DOHH2 (cell line): ENCODE measurements around the gene ERG.

Source experiments
- EZH2phosphoT487 ChIP-seq: fragments of 200-600 bp; sonication (generic); IDR thresholded peaks from 2 replicates; pipeline ENCODE4 v1.6.1; 2017; ENCODE audit warnings: borderline replicate concordance, mild to moderate bottlenecking, antibody characterized with exemption, low read length, moderate library complexity, mixed read lengths
- TF ChIP-seq, protein P1 (sequence below): fragments of 200-600 bp; sonication (generic); IDR thresholded peaks from one replicate; pipeline ENCODE4 v1.5.1; 2014; ENCODE audit warnings: antibody characterized with exemption, mild to moderate bottlenecking, low read depth, low read length; ENCODE audit not compliant: poor library complexity, severe bottlenecking

DNA sequence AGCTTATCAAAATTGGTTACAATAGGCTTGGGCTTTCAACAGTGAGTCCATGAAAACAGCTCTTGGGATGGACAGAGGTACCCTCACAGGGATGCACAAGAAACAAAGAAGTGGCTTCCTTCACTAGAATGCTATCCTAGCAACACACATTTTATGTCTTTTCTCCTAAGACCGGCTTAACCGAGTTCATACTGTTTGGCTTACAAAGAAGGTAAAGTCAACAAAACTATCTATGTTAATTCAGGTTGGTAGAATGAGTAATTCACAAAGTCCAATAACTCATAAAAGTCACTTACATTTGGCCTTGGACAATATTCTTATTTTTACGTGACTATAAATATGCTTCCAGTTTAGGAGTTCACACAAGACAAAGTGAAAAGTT, 9.0 kb downstream of the ERG start:
- TF ChIP-seq, protein P1, sequence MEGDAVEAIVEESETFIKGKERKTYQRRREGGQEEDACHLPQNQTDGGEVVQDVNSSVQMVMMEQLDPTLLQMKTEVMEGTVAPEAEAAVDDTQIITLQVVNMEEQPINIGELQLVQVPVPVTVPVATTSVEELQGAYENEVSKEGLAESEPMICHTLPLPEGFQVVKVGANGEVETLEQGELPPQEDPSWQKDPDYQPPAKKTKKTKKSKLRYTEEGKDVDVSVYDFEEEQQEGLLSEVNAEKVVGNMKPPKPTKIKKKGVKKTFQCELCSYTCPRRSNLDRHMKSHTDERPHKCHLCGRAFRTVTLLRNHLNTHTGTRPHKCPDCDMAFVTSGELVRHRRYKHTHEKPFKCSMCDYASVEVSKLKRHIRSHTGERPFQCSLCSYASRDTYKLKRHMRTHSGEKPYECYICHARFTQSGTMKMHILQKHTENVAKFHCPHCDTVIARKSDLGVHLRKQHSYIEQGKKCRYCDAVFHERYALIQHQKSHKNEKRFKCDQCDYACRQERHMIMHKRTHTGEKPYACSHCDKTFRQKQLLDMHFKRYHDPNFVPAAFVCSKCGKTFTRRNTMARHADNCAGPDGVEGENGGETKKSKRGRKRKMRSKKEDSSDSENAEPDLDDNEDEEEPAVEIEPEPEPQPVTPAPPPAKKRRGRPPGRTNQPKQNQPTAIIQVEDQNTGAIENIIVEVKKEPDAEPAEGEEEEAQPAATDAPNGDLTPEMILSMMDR = no peak
- TF ChIP-seq EZH2phosphoT487 = no peak
